Mesenchymal stem cell (in vitro differentiated cells and primary cell): ENCODE measurements around the gene RBFOX2.

ENCODE experiments used
- DNase-seq: peaks from one replicate; pipeline ENCODE4 v3.0.0-alpha.2; 2013
- H2AFZ ChIP-seq: one replicate; pipeline ENCODE4 v1.6.1; 2013; ENCODE audit warnings: low read depth, mild to moderate bottlenecking, control low read depth, inconsistent platforms, low read length, moderate library complexity
- H2AK5ac ChIP-seq: 2 replicates; pipeline ENCODE4 v1.6.1; 2013; ENCODE audit warnings: low read length, moderate library complexity, mild to moderate bottlenecking, inconsistent platforms; ENCODE audit not compliant: severe bottlenecking
- H2BK120ac ChIP-seq: one replicate; pipeline ENCODE4 v1.6.1; 2013; ENCODE audit warnings: low read depth, mild to moderate bottlenecking, inconsistent platforms, low read length, moderate library complexity
- H2BK12ac ChIP-seq, 2 experiments: one replicate each; pipeline ENCODE4 v1.6.1; 2013; ENCODE audit warnings: inconsistent platforms in 2 of 2, low read length in 2 of 2, mild to moderate bottlenecking in 2 of 2, moderate library complexity in 2 of 2, control low read depth in 1 of 2
- H2BK15ac ChIP-seq: one replicate; pipeline ENCODE4 v1.6.1; 2013; ENCODE audit warnings: mild to moderate bottlenecking, low read depth, inconsistent platforms; ENCODE audit not compliant: poor library complexity, severe bottlenecking
- H2BK5ac ChIP-seq: 2 replicates; pipeline ENCODE4 v1.6.1; 2013; ENCODE audit warnings: low read depth, mild to moderate bottlenecking, low read length, control low read depth, inconsistent platforms; ENCODE audit not compliant: poor library complexity, severe bottlenecking
- H3K14ac ChIP-seq, 2 experiments: one replicate each; pipeline ENCODE4 v1.6.1; 2013; ENCODE audit warnings: inconsistent platforms in 2 of 2, low read length in 2 of 2, control low read depth in 1 of 2, mild to moderate bottlenecking in 1 of 2, moderate library complexity in 1 of 2
- H3K18ac ChIP-seq, 2 experiments: one replicate each; pipeline ENCODE4 v1.6.1; 2013; ENCODE audit warnings: inconsistent platforms in 2 of 2, low read length in 2 of 2, control low read depth in 1 of 2, low read depth in 1 of 2, mild to moderate bottlenecking in 1 of 2
- H3K23ac ChIP-seq, 2 experiments: one replicate each; pipeline ENCODE4 v1.6.1; 2013; ENCODE audit warnings: inconsistent platforms in 2 of 2, low read length in 2 of 2, mild to moderate bottlenecking in 2 of 2, moderate library complexity in 2 of 2, control low read depth in 1 of 2
- H3K27ac ChIP-seq: 2 replicates; pipeline ENCODE4 v1.5.1; 2013; ENCODE audit warnings: mild to moderate bottlenecking, moderate library complexity, low read length, control low read depth, inconsistent platforms; ENCODE audit not compliant: poor library complexity, severe bottlenecking
- H3K27me3 ChIP-seq, 2 experiments: 2 replicates each; pipeline versions ENCODE4 v1.6.1 to v1.7.0; 2013; ENCODE audit warnings: low read length in 2 of 2, mild to moderate bottlenecking in 2 of 2, moderate library complexity in 2 of 2, control low read depth in 1 of 2, inconsistent platforms in 1 of 2; ENCODE audit not compliant: control insufficient read depth in 1 of 2, insufficient read depth in 1 of 2
- H3K36me3 ChIP-seq, 2 experiments: 2 replicates each; pipeline versions ENCODE4 v1.6.1 to v1.7.0; 2013; ENCODE audit warnings: low read length in 2 of 2, control low read depth in 1 of 2, inconsistent platforms in 1 of 2, low read depth in 1 of 2, mild to moderate bottlenecking in 1 of 2; ENCODE audit not compliant: insufficient read depth in 2 of 2, control insufficient read depth in 1 of 2
- H3K4ac ChIP-seq, 2 experiments: one replicate each; pipeline ENCODE4 v1.6.1; 2013; ENCODE audit warnings: inconsistent platforms in 2 of 2, low read length in 2 of 2, mild to moderate bottlenecking in 2 of 2, moderate library complexity in 2 of 2, control low read depth in 1 of 2, low read depth in 1 of 2
- H3K4me1 ChIP-seq: 2 replicates; pipeline ENCODE4 v1.6.1; 2013; ENCODE audit warnings: low read depth, low read length, control low read depth; ENCODE audit not compliant: control insufficient read depth, insufficient read depth
- H3K4me2 ChIP-seq: 2 replicates; pipeline ENCODE4 v1.6.1; 2013; ENCODE audit warnings: low read length, mild to moderate bottlenecking, inconsistent platforms; ENCODE audit not compliant: poor library complexity, severe bottlenecking
- H3K4me3 ChIP-seq, 2 experiments: 2 replicates each; pipeline versions ENCODE4 v1.5.1 to v1.7.0; 2013; ENCODE audit warnings: low read length in 2 of 2, mild to moderate bottlenecking in 2 of 2, control low read depth in 1 of 2, low read depth in 1 of 2; ENCODE audit not compliant: insufficient read depth in 1 of 2
- H3K79me1 ChIP-seq: replicated peaks from 2 replicates; pipeline ENCODE4 v1.6.1; 2013; ENCODE audit warnings: mild to moderate bottlenecking, control low read depth, low read length, inconsistent platforms; ENCODE audit not compliant: poor library complexity, severe bottlenecking
- H3K9ac ChIP-seq: 2 replicates; pipeline ENCODE4 v1.7.0; 2013; ENCODE audit warnings: mild to moderate bottlenecking, low read length, moderate library complexity
- H3K9me3 ChIP-seq: 2 replicates; pipeline ENCODE4 v1.7.0; 2013; ENCODE audit warnings: mild to moderate bottlenecking, low read length; ENCODE audit not compliant: control insufficient read depth
- H4K8ac ChIP-seq: one replicate; pipeline ENCODE4 v1.6.1; 2013; ENCODE audit warnings: inconsistent platforms, mild to moderate bottlenecking, low read length, moderate library complexity
- H4K91ac ChIP-seq: one replicate; pipeline ENCODE4 v1.6.1; 2013; ENCODE audit warnings: mild to moderate bottlenecking, low read length, inconsistent platforms
- WGBS: methylation state at CpG from one replicate; pipeline ENCODE4 v1.1.7; 2013; ENCODE audit warnings: mixed read lengths; 5-methylcytosine and 5-hydroxymethylcytosine counted together

Gene RBFOX2

DNA sequence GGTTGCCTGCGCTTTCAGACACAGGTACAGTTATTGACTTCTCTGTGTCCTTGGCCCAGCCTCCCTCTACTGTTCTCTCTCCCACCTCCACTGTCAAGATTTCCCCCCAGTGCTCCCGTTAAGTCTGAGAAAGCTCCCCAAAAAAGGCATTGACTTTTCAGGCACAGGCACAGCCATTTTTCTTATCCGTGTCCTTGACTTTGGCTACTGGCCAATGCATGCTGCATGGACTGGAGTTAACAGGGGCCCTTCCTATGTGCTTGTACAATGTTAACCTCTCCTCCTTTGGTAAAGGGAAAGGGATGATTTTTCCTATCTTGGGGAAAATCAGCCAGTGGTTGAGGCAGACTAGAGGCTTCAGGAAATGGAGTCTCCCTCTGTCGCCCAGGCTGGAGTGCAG lies 306.7 kb downstream of the RBFOX2 start:
- Histone ChIP-seq H2BK5ac (no peak overlapping the region), H3K79me1 (no peaks in the 10 kb centered on the region), H3K27ac (no peak overlapping the region), H2AFZ (no peak overlapping the region), H2AK5ac (no peak overlapping the region), H2BK120ac (no peak overlapping the region), H3K18ac (no peak overlapping the region), H3K4me3 (no peak overlapping the region), H2BK12ac (no peak overlapping the region), H3K23ac (no peak overlapping the region), H4K91ac (no peak overlapping the region), H3K14ac (no peak overlapping the region), H3K27me3 (no peaks in the 10 kb centered on the region), H3K9ac (no peak overlapping the region), H3K36me3 (no peaks in the 10 kb centered on the region), H3K9me3 (no peaks in the 10 kb centered on the region), H3K4me2 (no peak overlapping the region), H3K4ac (no peak overlapping the region), H2BK15ac (no peak overlapping the region), H4K8ac (no peak overlapping the region), H3K4me1 (peaks cover 1% of the 10 kb centered on the region)
- no peak for DNase-seq
- WGBS: 95% methylated on average over 4 of the region's 4 CpGs

DNA sequence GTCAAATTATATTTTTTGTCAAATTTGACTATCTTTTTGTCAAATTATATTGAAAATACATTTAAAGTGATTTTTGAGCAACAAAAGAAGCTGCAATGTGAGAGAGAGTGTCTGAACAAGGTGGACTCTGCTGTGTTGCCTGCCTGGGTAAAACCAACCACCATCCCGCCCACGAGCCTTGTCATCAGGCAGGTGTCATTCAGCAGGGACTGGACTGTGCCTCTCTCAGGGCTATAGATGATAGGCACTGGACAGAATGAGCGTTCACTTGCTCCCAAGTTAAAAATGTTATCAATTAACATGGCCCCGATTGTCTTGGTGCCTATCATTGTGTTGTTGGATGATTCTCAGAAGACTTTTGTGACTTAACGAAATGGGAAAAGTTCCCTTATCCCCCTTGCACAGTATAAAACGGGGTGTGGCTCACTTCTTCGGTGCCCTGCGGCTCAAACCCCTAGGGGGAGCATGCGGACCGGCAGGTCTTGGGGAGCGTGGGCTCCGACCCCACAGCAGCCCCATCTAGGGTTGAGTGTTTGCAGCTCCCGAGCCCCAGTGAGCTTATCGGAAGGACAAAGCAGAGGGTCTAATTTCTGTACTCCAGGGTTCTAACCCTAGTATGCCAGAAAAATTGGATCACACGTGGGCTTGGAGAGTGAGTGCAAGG lies 309.3 kb downstream of the RBFOX2 start:
- H3K27ac ChIP-seq: no peak overlapping the region
- H2BK12ac ChIP-seq: no peak overlapping the region
- no peak overlapping the region for H3K23ac ChIP-seq
- peaks cover 1% of the 10 kb centered on the region for H3K4me1 ChIP-seq
- no peaks in the 10 kb centered on the region for H3K27me3 ChIP-seq
- no peak for DNase-seq
- H3K14ac ChIP-seq: no peak overlapping the region
- no peak overlapping the region for H2BK120ac ChIP-seq
- H4K91ac ChIP-seq: no peak overlapping the region
- no peak overlapping the region for H3K9ac ChIP-seq
- H3K36me3 ChIP-seq: no peaks in the 10 kb centered on the region
- WGBS: 80% methylated on average over 15 of the region's 15 CpGs
- no peaks in the 10 kb centered on the region for H3K9me3 ChIP-seq
- no peak overlapping the region for H2BK15ac ChIP-seq
- no peak overlapping the region for H3K18ac ChIP-seq
- H3K4me3 ChIP-seq: no peak overlapping the region
- H2AFZ ChIP-seq: no peak overlapping the region
- no peaks in the 10 kb centered on the region for H3K79me1 ChIP-seq
- no peak overlapping the region for H2BK5ac ChIP-seq
- no peak overlapping the region for H4K8ac ChIP-seq
- no peak overlapping the region for H3K4ac ChIP-seq
- no peak overlapping the region for H3K4me2 ChIP-seq
- H2AK5ac ChIP-seq: no peak overlapping the region

DNA sequence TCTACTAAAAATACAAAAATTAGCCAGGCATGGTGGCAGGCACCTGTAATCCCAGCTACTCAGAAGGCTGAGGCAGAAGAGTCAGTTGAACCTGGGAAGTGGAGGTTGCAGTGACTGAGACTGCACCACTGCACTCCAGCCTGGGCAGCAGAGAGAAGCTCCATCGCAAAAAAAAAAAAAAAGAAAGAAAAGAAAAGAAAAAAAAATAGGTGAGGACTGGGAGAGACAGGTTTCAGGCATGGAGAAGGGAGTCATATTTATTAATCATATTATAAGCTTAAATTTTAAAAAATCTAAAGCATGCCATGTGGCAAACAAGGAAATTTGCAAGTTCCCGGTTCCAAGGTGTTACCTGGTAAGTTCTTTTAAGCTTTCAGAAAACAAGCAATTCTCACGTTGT lies 311.1 kb downstream of the RBFOX2 start, which contains the start of gene APOL5:
Gene APOL5, plus strand, starts transcription at position 301 of the 400 bp plus-strand sequence. Its CDS starts 0 bp downstream, at position 301.
- Histone ChIP-seq H2BK120ac (no peak within 1 kb of the TSS), H3K9ac (no peak within 1 kb of the TSS), H3K36me3 (no peaks in the 10 kb centered on the region), H3K23ac (no peak within 1 kb of the TSS), H2BK5ac (no peak within 1 kb of the TSS), H3K79me1 (no peaks in the 10 kb centered on the region), H2BK12ac (no peak within 1 kb of the TSS), H3K4me2 (no peak within 1 kb of the TSS), H3K4me3 (no peak within 1 kb of the TSS), H3K4me1 (peaks cover 1% of the 10 kb centered on the region), H3K4ac (no peak within 1 kb of the TSS), H2BK15ac (no peak within 1 kb of the TSS), H3K14ac (no peak within 1 kb of the TSS), H3K9me3 (peaks cover 5% of the 10 kb centered on the region), H2AK5ac (no peak within 1 kb of the TSS), H4K91ac (no peak within 1 kb of the TSS), H3K27me3 (no peaks in the 10 kb centered on the region), H3K27ac (no peak within 1 kb of the TSS), H2AFZ (no peak within 1 kb of the TSS), H4K8ac (no peak within 1 kb of the TSS), H3K18ac (no peak within 1 kb of the TSS)
- no peak for DNase-seq
- WGBS: 80% methylated on average over 1 of the region's 3 CpGs

DNA sequence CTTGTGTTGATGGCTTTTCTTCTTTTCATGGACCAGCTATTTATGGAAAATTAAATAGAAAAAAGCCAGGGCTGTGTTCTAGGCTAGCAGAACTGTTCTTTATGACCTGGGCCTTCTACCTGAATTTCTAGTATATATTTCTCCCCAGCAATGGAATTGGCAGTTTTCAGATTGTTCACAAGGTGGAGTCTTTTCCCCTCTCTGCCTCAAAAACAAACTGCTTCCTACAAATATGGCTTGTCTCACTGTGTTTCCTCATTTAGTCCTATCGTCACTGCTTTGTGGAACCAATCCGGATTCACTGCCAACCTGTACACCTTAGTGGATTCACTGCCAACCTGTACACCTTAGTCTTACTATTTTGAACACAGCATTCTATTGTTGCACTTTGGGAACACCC lies 316.0 kb downstream of the RBFOX2 start:
- no peak overlapping the region for H3K27ac ChIP-seq
- H3K9ac ChIP-seq: no peak overlapping the region
- H2AFZ ChIP-seq: no peak overlapping the region
- H4K91ac ChIP-seq: no peak overlapping the region
- no peaks in the 10 kb centered on the region for H3K79me1 ChIP-seq
- H3K4me1 ChIP-seq: no peaks in the 10 kb centered on the region
- no peak overlapping the region for H3K23ac ChIP-seq
- H3K9me3 ChIP-seq: peaks cover 5% of the 10 kb centered on the region
- no peaks in the 10 kb centered on the region for H3K27me3 ChIP-seq
- no peak overlapping the region for H4K8ac ChIP-seq
- no peak overlapping the region for H2BK12ac ChIP-seq
- no peak overlapping the region for H3K18ac ChIP-seq
- no peak for DNase-seq
- H3K36me3 ChIP-seq: no peaks in the 10 kb centered on the region
- H2BK15ac ChIP-seq: no peak overlapping the region
- H2AK5ac ChIP-seq: no peak overlapping the region
- no peak overlapping the region for H3K4me3 ChIP-seq
- H3K14ac ChIP-seq: no peak overlapping the region
- no peak overlapping the region for H2BK120ac ChIP-seq
- no peak overlapping the region for H3K4ac ChIP-seq
- H3K4me2 ChIP-seq: no peak overlapping the region
- WGBS: 94% methylated on average over 2 of the region's 2 CpGs
- H2BK5ac ChIP-seq: no peak overlapping the region
